ENCODE results near the gene ABCC8. TPM values are rescaled to one million over a fixed set of nuclear protein-coding genes. Genes with fewer than 3 reads are reported as not detected.

ABCC8 gene
- total and polyA plus RNA-seq, 2 donors (not counting 3 experiments of a cell fraction or from before 2014, with no cell fraction given), result not detected

DNA sequence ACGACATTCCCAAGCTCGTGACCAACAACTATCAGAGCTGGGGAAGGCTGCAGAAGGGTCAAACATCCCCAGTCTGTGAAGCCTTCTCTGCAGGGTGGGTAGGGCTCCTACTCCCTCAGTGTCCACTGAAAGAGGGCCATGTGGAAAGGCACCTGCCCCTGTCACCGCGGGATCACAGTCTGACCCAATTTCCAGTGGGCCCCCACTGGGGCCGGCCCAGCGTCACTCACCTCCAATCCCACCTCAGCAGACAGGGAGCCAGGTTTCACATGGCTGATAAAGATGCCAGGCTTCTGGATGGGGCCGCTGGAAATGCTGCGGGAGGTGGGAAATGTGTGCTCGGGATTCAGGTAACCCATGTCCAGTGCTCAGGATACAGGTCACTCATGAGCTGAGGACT is 47.6 kb upstream of the ABCC8 start:
- Histone ChIP-seq H3K36me3 (ENCODE audit: control insufficient read depth in 2 of 2, extremely low read depth in 1 of 2, insufficient read depth in 2 of 2, low read length in 2 of 2) (no peaks in the 10 kb centered on the region), H3K9me1 (replicated peaks; ENCODE audit: control insufficient read depth, extremely low read depth, insufficient read depth, low read length) (no peaks in the 10 kb centered on the region), H3K27ac (ENCODE audit: insufficient read depth, low read depth, low read length) (no peak overlapping the region), H3K9ac (replicated peaks; ENCODE audit: extremely low read depth, insufficient read depth, low read length) (no peak overlapping the region), H3K4me1 (ENCODE audit: control insufficient read depth, extremely low read depth, insufficient read depth, low read length) (no peaks in the 10 kb centered on the region), H3K9me3 (replicated peaks; ENCODE audit: control insufficient read depth, insufficient read depth, low read length) (no peaks in the 10 kb centered on the region), H4K20me1 (replicated peaks; ENCODE audit: control insufficient read depth, extremely low read depth, insufficient read depth, low read length) (no peaks in the 10 kb centered on the region), H3K4me3 (replicated peaks in 1 of 3; ENCODE audit: insufficient read depth in 1 of 3, low read depth in 1 of 3, low read length in 3 of 3) (no peak overlapping the region), H2AFZ (ENCODE audit: low read depth, low read length) (no peak overlapping the region), H3K4me2 (ENCODE audit: insufficient read depth, low read length) (no peak overlapping the region), H3K79me2 (ENCODE audit: control insufficient read depth, insufficient read depth, low read length) (no peaks in the 10 kb centered on the region), H3K27me3 (ENCODE audit: control insufficient read depth in 2 of 2, insufficient read depth in 2 of 2, low read length in 2 of 2) (peaks cover 0 to 3% of the 10 kb centered on the region in 2 experiments)
- POLR2A ChIA-PET, result no interaction called here
- dilution Hi-C loops (cut with MboI; ENCODE audit: extremely low pct_ligation_motif_present, low sequenced_read_pairs) (no loop called here), intact Hi-C loops (cut with micrococcal nuclease) (no loop called here)
- DNase-seq (ENCODE audit: low read depth, low spot score) (no peak), FAIRE-seq (no peak)
- CTCF ChIA-PET, result interaction anchor here (0.6 to 1.0 kb wide), 2 partner anchors 16 to 136 kb away, joined by 3 read pairs; partner anchors contain the start of gene KCNJ11
- no TSS peak for BruUV-seq (replicated peaks)
- no peak for TF ChIP-seq EZH2 (IDR thresholded peaks at IDR 0.05; ENCODE audit: borderline replicate concordance, low read depth, low read length, severe bottlenecking)
- no peak for TF ChIP-seq FOS (IDR thresholded peaks at IDR 0.05; ENCODE audit: borderline replicate concordance, insufficient read depth, low read length)
- no peak for TF ChIP-seq GATA2 (IDR thresholded peaks at IDR 0.05; ENCODE audit: insufficient read depth, insufficient read length, low read depth, low read length)
- TF ChIP-seq MYC (IDR thresholded peaks at IDR 0.05; ENCODE audit: low read depth, low read length), result no peak
- TF ChIP-seq POLR2A (IDR thresholded peaks at IDR 0.05; ENCODE audit: low read depth, low read length), result no peak
- TF ChIP-seq, protein P1, sequence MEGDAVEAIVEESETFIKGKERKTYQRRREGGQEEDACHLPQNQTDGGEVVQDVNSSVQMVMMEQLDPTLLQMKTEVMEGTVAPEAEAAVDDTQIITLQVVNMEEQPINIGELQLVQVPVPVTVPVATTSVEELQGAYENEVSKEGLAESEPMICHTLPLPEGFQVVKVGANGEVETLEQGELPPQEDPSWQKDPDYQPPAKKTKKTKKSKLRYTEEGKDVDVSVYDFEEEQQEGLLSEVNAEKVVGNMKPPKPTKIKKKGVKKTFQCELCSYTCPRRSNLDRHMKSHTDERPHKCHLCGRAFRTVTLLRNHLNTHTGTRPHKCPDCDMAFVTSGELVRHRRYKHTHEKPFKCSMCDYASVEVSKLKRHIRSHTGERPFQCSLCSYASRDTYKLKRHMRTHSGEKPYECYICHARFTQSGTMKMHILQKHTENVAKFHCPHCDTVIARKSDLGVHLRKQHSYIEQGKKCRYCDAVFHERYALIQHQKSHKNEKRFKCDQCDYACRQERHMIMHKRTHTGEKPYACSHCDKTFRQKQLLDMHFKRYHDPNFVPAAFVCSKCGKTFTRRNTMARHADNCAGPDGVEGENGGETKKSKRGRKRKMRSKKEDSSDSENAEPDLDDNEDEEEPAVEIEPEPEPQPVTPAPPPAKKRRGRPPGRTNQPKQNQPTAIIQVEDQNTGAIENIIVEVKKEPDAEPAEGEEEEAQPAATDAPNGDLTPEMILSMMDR (IDR thresholded peaks at IDR 0.05; ENCODE audit: extremely low read depth in 1 of 2, insufficient read depth in 1 of 2, low read depth in 1 of 2, low read length in 2 of 2), result no peak
- TF ChIP-seq JUN (IDR thresholded peaks at IDR 0.05; ENCODE audit: borderline replicate concordance, insufficient read depth, insufficient read length, low read depth), result no peak
- no peak for TF ChIP-seq POLR2AphosphoS5 (IDR thresholded peaks at IDR 0.05; ENCODE audit: insufficient read depth, low read depth, low read length)
- TF ChIP-seq, protein P2, sequence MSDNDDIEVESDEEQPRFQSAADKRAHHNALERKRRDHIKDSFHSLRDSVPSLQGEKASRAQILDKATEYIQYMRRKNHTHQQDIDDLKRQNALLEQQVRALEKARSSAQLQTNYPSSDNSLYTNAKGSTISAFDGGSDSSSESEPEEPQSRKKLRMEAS (IDR thresholded peaks at IDR 0.05; ENCODE audit: insufficient read depth, insufficient read length), result no peak

Data from endothelial cell of umbilical vein (primary cell).